Retinal pigment epithelial cell (primary cell): ENCODE results near the gene GLB1L2.

Experiments
- DNase-seq: peaks from one replicate; pipeline ENCODE4 v3.0.0-alpha.2; 2010; ENCODE audit warnings: low read depth
- H3K4me3 ChIP-seq: 2 replicates; pipeline ENCODE4 v1.5.1; 2011; ENCODE audit warnings: mild to moderate bottlenecking, low read length, control low read depth, moderate library complexity
- TF ChIP-seq, protein P1 (sequence below): conservative IDR thresholded peaks from 2 replicates; pipeline ENCODE4 v1.5.1; 2011; ENCODE audit warnings: low read depth, low read length, control low read depth, inconsistent platforms

Gene GLB1L2

DNA sequence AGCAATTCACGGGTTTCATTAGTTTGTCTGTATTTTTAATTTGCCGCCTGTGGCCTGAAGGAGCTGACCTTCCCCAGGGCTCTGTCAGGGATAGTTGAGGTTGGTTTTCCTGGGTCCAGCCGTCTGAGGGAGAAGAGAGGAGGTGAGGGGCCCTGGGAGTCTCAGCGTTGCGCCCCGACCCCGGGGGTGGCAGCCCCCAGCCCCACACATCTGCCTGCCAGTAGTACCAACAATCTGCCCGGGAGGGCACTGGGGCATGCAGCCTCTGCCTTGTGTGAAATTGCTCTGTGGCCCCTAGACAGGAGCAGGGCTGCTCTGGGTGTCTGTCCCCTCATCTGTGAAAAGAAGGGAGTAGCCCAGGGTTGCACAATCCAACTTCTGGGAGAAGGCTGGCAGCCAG lies 73.6 kb downstream of the GLB1L2 start:
- no peak overlapping the region for H3K4me3 ChIP-seq
- no peak for DNase-seq
- TF ChIP-seq, protein P1, sequence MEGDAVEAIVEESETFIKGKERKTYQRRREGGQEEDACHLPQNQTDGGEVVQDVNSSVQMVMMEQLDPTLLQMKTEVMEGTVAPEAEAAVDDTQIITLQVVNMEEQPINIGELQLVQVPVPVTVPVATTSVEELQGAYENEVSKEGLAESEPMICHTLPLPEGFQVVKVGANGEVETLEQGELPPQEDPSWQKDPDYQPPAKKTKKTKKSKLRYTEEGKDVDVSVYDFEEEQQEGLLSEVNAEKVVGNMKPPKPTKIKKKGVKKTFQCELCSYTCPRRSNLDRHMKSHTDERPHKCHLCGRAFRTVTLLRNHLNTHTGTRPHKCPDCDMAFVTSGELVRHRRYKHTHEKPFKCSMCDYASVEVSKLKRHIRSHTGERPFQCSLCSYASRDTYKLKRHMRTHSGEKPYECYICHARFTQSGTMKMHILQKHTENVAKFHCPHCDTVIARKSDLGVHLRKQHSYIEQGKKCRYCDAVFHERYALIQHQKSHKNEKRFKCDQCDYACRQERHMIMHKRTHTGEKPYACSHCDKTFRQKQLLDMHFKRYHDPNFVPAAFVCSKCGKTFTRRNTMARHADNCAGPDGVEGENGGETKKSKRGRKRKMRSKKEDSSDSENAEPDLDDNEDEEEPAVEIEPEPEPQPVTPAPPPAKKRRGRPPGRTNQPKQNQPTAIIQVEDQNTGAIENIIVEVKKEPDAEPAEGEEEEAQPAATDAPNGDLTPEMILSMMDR: no peak

DNA sequence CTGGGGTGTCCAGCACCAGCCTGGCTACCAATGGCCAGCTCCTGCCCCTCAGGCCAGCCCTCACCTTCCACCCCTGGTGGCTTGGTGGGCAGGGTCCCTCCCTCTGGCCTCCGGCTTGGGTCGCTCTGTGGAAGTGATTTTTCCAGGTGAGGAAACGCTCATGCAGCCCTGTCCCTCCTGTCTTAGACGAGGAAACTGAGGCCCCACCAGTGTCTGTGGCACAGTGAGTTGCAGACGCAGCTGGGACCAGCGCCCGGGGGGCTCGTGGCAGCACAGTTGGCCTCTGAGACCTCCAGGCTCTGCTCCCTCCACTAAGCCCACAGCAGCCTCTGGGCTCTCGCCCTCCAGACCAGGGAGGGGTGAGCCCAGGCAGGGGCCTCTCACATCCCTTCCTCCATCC lies 74.1 kb downstream of the GLB1L2 start:
- TF ChIP-seq, protein P1: no peak
- no peak overlapping the region for H3K4me3 ChIP-seq
- no peak for DNase-seq

DNA sequence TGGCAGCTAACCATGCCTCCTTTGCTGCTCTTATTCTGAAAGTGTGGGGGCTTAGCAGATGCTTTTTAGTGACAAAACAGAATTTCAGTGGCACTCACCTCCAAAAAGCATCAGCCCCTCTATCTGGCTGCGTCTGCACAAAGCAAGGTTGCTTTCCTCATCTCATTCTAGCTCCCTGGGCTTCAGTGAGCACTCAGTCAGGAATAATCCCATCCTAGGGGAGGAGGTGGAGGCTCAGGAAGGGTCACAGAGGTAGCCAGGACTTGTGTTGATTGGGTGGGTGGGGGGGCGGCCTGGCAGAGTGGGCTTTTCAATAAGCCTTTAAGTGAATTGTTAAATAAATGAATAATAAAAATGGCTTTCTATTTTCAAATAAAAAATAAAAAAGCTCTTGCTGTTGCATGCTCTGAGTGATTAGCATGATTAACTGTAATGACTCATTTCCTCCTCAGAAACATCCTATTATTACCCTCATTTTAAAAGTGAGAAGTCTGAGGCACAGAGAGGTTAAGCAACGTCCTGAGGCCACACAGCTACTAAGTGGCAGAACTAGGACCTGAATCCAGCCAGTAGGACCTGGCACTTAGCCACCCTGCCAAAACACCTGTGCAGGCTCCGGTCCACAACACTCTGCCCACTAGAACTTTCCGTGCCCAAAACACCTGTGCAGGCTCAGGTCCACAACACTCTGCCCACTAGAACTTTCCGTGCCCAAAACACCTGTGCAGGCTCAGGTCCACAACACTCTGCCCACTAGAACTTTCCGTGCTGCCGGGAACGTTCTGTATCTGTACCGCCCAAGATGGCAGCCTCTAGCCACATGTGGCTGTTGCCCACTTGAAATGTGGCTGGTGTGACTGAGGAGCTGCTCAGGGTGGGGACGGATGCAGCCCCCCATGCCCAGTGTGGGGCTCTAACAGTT lies 74.7 kb downstream of the GLB1L2 start:
- no peak overlapping the region for H3K4me3 ChIP-seq
- TF ChIP-seq, protein P1: no peak
- no peak for DNase-seq

DNA sequence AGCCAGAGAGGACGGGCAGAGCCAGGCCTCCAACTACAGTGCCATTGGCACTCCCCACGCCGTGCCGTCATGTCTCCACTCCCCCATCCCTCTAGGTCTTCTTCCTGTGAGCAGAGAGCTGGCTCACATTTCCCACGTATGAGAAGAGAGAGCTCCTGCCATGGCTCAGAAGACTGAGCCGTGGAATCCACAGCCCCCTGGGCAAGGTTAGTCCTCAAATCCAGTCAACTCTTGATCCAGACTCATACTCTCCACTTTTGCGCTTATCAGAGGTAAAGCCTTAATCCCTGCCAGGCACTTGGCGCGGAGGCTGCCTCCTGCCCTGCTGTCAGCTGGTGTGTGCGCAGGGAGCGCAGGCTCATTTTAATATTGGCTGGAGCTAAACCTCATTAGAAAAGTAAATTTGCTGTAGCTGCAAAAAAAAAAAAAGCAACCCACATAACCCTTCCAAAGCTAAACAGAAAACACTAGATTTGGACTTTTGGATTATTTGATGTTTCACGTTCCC lies 75.6 kb downstream of the GLB1L2 start:
- no peak overlapping the region for H3K4me3 ChIP-seq
- TF ChIP-seq, protein P1: no peak
- peak; percentile 57 for DNase-seq

DNA sequence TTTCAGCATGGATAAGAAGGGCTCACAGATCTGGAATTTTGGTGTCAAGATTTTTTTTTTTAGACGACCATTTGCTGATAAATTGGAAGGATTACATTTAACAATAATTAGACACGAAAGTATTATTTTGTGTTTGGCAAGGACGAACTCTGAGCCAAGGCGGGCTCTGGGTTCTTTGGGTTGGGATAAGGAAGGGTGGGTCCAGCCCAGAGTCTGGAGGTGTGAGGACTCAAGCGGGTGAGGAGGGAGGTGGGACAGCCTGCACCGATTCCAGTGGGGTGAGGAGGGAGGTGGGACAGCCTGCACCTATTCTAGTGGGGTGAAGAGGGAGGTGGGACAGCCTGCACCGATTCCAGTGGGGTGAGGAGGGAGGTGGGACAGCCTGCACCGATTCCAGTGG lies 76.1 kb downstream of the GLB1L2 start:
- no peak for DNase-seq
- TF ChIP-seq, protein P1: no peak
- no peak overlapping the region for H3K4me3 ChIP-seq

DNA sequence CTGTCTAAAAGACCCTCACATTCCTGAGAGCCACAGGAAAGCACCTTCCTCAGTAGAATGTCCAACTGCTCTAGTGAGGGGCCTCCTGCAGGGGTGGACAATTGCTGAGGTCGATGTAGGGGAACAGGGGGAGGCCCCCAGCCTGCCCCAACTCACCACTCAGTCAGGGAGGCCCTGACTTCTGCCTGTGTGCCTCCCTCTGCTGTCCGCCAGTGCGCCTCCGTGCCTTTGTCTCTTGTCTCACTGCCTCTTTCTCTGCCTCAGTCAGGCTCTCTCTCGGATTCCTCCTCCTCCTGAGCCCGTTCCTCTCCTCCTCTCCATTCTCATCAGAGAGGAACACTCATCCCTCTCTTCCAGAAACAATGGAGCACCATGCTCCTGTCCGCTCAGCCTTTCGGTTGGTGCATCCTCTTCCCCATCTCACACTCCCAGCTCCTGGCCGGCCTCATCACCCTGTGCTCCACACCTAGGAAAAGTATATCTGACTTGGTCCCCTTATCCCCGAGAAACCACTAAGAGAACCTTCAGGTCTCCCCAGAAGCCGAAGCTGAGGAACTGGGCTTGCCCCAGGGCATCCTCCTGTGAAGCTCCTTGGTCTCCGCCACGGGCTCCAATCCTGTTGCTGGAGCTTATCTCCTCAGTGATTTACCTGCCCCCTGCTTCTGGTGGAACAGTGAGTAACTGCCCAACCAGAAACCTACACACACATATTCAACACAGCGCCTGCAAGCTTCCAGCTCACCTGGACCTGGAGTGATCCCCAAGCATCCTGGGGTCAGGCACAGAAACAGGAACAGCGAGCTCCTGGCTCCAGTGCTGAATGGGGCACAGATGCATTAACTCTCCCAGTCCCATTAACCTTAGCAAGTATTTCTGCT lies 78.0 kb downstream of the GLB1L2 start:
- TF ChIP-seq, protein P1: no peak
- no peak overlapping the region for H3K4me3 ChIP-seq
- DNase-seq: no peak
